OCI-LY7 (cell line): ENCODE results near the gene MAEL. TPM values are rescaled to one million over a fixed set of nuclear protein-coding genes. Genes with fewer than 3 reads are reported as not detected.
A peak's percentile ranks its signal among the peaks of the same experiment; 100 is the strongest.

Experiments used
- BruUV-seq: library from RNA; stranded (reverse); fragments of 400-500 nt; replicated peaks from 2 replicates; lab custom pipeline; 2021; lab: Mats Ljungman, UMichigan
- CTCF ChIA-PET: fragments of 300-600 bp; sonication (Branson Sonifier 250); formaldehyde crosslinking; loops from one replicate; lab custom pipeline; 2022; ENCODE audit warnings: antibody characterized with exemption; ENCODE audit not compliant: unreplicated experiment; lab: Charles Lee
- POLR2A ChIA-PET: fragments of 300-600 bp; sonication (Branson Sonifier 250); formaldehyde crosslinking; loops from one replicate; lab custom pipeline; 2022; ENCODE audit warnings: antibody characterized with exemption; lab: Charles Lee
- DNase-seq: peaks from one replicate; pipeline ENCODE4 v3.0.0-alpha.2; 2015; ENCODE audit warnings: low spot score
- H2AFZ ChIP-seq: fragments of 200-600 bp; sonication (generic), shearing (Covaris generic); 2 replicates; pipeline ENCODE4 v1.6.1; 2014; ENCODE audit warnings: mild to moderate bottlenecking, antibody characterized with exemption, low read length, moderate library complexity
- H3K27ac ChIP-seq: fragments of 200-600 bp; sonication (generic); 2 replicates; pipeline ENCODE4 v1.5.1; 2014; ENCODE audit warnings: mixed run types, low read depth, mild to moderate bottlenecking, moderate library complexity, low read length, inconsistent platforms; ENCODE audit not compliant: poor library complexity, severe bottlenecking
- H3K36me3 ChIP-seq: fragments of 200-600 bp; sonication (generic); 2 replicates; pipeline ENCODE4 v1.6.1; 2014; ENCODE audit warnings: mild to moderate bottlenecking, antibody characterized with exemption, low read length, moderate library complexity, mixed read lengths; ENCODE audit not compliant: insufficient read depth
- H3K4me1 ChIP-seq: fragments of 200-600 bp; sonication (generic); 2 replicates; pipeline ENCODE4 v1.5.1; 2014; ENCODE audit warnings: mild to moderate bottlenecking, low read length; ENCODE audit not compliant: insufficient read depth, poor library complexity, severe bottlenecking
- H3K4me2 ChIP-seq: fragments of 200-600 bp; sonication (generic); 2 replicates; pipeline ENCODE4 v1.6.1; 2014; ENCODE audit warnings: mild to moderate bottlenecking, low read length
- H3K4me3 ChIP-seq: fragments of 200-600 bp; sonication (generic); 2 replicates; pipeline ENCODE4 v1.5.1; 2014; ENCODE audit warnings: mild to moderate bottlenecking, low read depth, low read length; ENCODE audit not compliant: poor library complexity, severe bottlenecking
- H3K79me2 ChIP-seq: fragments of 200-600 bp; sonication (generic); 2 replicates; pipeline ENCODE4 v1.6.1; 2016; ENCODE audit warnings: low read depth, mild to moderate bottlenecking, low read length, moderate library complexity, mixed read lengths; ENCODE audit not compliant: insufficient read depth
- H3K9me2 ChIP-seq: fragments of 200-600 bp; sonication (generic); 2 replicates; pipeline ENCODE4 v1.6.1; 2016; ENCODE audit warnings: mild to moderate bottlenecking, low read length, mixed read lengths; ENCODE audit not compliant: insufficient read depth
- H3K9me3 ChIP-seq: fragments of 200-600 bp; sonication (generic); 2 replicates; pipeline ENCODE4 v1.6.1; 2014; ENCODE audit warnings: mild to moderate bottlenecking, mixed run types, low read length, mixed read lengths
- H4K20me1 ChIP-seq: fragments of 200-600 bp; sonication (generic); 2 replicates; pipeline ENCODE4 v1.6.1; 2014; ENCODE audit warnings: mild to moderate bottlenecking, antibody characterized with exemption, low read length, moderate library complexity, mixed read lengths; ENCODE audit not compliant: insufficient read depth
- EZH2phosphoT487 ChIP-seq: fragments of 200-600 bp; sonication (generic); IDR thresholded peaks from 2 replicates; pipeline ENCODE4 v1.6.1; 2018; ENCODE audit warnings: low read depth, borderline replicate concordance, mild to moderate bottlenecking, mixed run types, antibody characterized with exemption, low read length, moderate library complexity, mixed read lengths
- intact Hi-C: fragments of 100-400 bp; cut with micrococcal nuclease; formaldehyde crosslinking; loops from one replicate; pipeline ENCODE4 v1.10.0; 2022; ENCODE audit not compliant: unreplicated experiment
- total RNA-seq, 2 experiments: library from RNA; depleted of rRNA in 1 of 2; stranded (reverse); fragments of >200 nt in 1 of 2; shearing (Covaris generic) in 1 of 2; gene quantifications; 2 replicates each; pipeline ENCODE4 v1.2.3, GENCODE V29; 2014 to 2022
- TF ChIP-seq, protein P1 (sequence below): fragments of 200-600 bp; sonication (generic); conservative IDR thresholded peaks from 2 replicates; pipeline ENCODE4 v1.5.1; 2014; ENCODE audit warnings: mild to moderate bottlenecking, antibody characterized with exemption, low read length, moderate library complexity, mixed read lengths

Gene MAEL
- total RNA-seq, 2 experiments from 2014 or later, result not detected

DNA sequence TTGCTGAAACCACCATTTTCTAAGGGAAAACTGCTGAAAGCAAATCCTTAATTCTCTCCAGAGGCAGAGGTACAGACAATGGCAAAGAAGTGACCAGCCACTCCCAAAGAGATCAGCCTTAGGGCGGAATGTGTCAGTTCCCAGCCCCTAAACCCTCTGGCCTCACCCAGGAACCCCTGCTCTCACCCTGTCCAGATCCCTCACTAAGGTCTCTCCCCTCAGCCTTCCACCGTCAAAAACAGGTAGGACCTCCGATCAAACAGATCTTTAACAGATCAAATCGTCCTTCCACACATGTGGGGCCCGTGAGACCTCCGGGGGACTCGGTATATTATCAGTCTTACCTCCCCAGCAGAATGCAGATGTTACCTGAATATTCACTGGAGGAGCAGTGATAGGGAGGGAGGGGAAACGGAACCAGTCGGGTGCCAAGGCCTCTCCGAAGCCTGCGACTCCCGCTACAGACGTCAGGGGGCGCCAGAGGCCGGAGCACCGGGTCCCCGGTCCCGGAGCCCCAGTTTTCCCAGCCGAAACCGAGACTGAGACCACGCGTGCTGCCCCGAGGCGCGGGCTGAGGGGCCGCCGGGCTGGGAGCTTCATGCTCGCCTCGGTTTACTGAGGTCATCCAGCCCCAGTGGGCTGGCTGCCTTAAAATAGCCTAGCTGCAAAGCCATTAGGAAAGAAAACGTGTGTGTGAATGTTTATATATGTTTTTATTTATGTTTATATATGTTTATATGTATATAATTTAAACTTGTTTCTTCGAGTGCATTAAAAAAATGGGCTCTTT lies 77.4 kb downstream of the MAEL start:
- Histone ChIP-seq H3K4me1 (no peaks in the 10 kb centered on the region), H3K4me2 (peak overlapping the region; percentile 66), H3K79me2 (no peaks in the 10 kb centered on the region), H3K27ac (no peak overlapping the region), H3K36me3 (no peaks in the 10 kb centered on the region), H3K9me2 (no peaks in the 10 kb centered on the region), H4K20me1 (no peaks in the 10 kb centered on the region), H2AFZ (peak overlapping the region; percentile 26), H3K9me3 (no peaks in the 10 kb centered on the region), H3K4me3 (peak overlapping the region; percentile 44)
- BruUV-seq, result no TSS peak
- intact Hi-C loops, result loop anchor here (1.0 to 2.0 kb wide), 4 partner anchors 154 to 466 kb away; partner anchors contain the start of gene POU2F1
- POLR2A ChIA-PET, result interaction anchor here (0.6 to 1.0 kb wide), 3 partner anchors 152 to 480 kb away, joined by 3 to 4 read pairs (median 3); partner anchors contain the start of gene POU2F1
- TF ChIP-seq EZH2phosphoT487, result no peak
- TF ChIP-seq, protein P1, sequence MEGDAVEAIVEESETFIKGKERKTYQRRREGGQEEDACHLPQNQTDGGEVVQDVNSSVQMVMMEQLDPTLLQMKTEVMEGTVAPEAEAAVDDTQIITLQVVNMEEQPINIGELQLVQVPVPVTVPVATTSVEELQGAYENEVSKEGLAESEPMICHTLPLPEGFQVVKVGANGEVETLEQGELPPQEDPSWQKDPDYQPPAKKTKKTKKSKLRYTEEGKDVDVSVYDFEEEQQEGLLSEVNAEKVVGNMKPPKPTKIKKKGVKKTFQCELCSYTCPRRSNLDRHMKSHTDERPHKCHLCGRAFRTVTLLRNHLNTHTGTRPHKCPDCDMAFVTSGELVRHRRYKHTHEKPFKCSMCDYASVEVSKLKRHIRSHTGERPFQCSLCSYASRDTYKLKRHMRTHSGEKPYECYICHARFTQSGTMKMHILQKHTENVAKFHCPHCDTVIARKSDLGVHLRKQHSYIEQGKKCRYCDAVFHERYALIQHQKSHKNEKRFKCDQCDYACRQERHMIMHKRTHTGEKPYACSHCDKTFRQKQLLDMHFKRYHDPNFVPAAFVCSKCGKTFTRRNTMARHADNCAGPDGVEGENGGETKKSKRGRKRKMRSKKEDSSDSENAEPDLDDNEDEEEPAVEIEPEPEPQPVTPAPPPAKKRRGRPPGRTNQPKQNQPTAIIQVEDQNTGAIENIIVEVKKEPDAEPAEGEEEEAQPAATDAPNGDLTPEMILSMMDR, result peak; percentile 96
- peak; percentile 73 for DNase-seq
- CTCF ChIA-PET, result interaction anchor here (1.0 kb wide), 1 partner anchor 157 kb away, joined by 3 read pairs; no protein-coding TSS in a partner anchor

DNA sequence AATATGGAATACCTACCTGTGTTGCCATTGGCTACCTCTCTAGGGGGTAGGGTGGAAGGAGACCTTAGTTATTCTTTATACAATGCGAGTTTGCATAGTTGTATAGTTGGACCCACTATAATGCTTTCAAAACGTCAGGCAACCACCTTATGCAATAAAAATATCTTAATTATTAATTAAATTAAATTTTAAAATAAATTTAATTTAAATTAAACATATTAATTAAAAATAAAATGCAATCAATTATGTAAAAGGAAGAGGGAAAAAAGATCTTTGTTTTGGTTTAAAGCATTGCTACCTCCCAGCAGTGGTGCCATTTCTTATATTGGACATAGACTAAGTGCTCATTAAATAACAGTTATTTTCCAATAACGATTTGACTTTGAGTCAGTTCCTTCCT lies 78.8 kb downstream of the MAEL start:
- CTCF ChIA-PET, result no interaction called here
- Histone ChIP-seq H3K9me3 (no peaks in the 10 kb centered on the region), H3K79me2 (no peaks in the 10 kb centered on the region), H4K20me1 (no peaks in the 10 kb centered on the region), H3K9me2 (no peaks in the 10 kb centered on the region), H3K36me3 (no peaks in the 10 kb centered on the region), H3K4me1 (no peaks in the 10 kb centered on the region), H3K27ac (no peak overlapping the region), H3K4me3 (no peak overlapping the region), H2AFZ (no peak overlapping the region), H3K4me2 (no peak overlapping the region)
- TF ChIP-seq, protein P1, result no peak
- TF ChIP-seq EZH2phosphoT487, result no peak
- POLR2A ChIA-PET, result no interaction called here
- no peak for DNase-seq
- intact Hi-C loops, result loop anchor here (2.0 kb wide), 1 partner anchor 465 kb away; no protein-coding TSS in a partner anchor
- no TSS peak for BruUV-seq

DNA sequence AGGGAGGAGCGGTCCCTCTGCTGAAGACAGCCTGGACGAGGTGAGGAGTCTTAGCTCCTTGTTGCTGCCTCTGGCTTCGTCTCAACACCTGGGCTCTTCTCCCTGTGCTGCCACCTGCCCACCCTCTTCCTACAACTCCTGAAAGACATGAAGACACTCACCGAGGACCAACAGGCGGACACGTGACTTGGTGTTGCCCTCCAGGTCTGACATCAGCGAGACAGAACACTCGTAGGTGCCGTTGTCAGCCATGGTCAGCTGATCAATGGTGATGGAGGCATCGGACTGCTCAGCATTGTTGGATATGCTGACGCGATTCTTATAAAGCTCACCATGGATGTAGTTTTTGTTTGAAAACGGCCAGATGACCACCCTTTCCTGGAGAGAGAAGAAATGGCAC lies 79.7 kb downstream of the MAEL start:
- Histone ChIP-seq H3K9me3 (no peaks in the 10 kb centered on the region), H3K9me2 (no peaks in the 10 kb centered on the region), H4K20me1 (no peaks in the 10 kb centered on the region), H3K79me2 (no peaks in the 10 kb centered on the region), H3K27ac (no peak overlapping the region), H3K4me2 (no peak overlapping the region), H3K36me3 (no peaks in the 10 kb centered on the region), H3K4me3 (no peak overlapping the region), H2AFZ (no peak overlapping the region), H3K4me1 (no peaks in the 10 kb centered on the region)
- BruUV-seq, result no TSS peak
- no peak for TF ChIP-seq EZH2phosphoT487
- TF ChIP-seq, protein P1, result no peak
- intact Hi-C loops, result no loop called here
- ChIA-PET CTCF (no interaction called here), POLR2A (no interaction called here)
- no peak for DNase-seq
